ENCODE measurements around the gene COPS6.

The COPS6 gene

GRCh38 chr7:100069991-100070390, 18.8 kb upstream of the COPS6 start:
- TF ChIP-seq CTCF (IDR thresholded peaks at IDR 0.05): no peak

- TF ChIP-seq CTCF (IDR thresholded peaks at IDR 0.05): no peak
Measured at GRCh38 chr7:100071018-100071723, 17.6 kb upstream of the COPS6 start.

GRCh38 chr7:100072462-100072861, 16.3 kb upstream of the COPS6 start:
- no peak for TF ChIP-seq CTCF (IDR thresholded peaks at IDR 0.05)

- TF ChIP-seq CTCF (IDR thresholded peaks at IDR 0.05): no peak
Measured at GRCh38 chr7:100074841-100075240, 13.9 kb upstream of the COPS6 start.

GRCh38 chr7:100075418-100075817, 13.4 kb upstream of the COPS6 start:
- no peak for TF ChIP-seq CTCF (IDR thresholded peaks at IDR 0.05)

- no peak for TF ChIP-seq CTCF (IDR thresholded peaks at IDR 0.05)
Measured at GRCh38 chr7:100077205-100077604, 11.6 kb upstream of the COPS6 start.

- TF ChIP-seq CTCF (IDR thresholded peaks at IDR 0.05): no peak
Measured at GRCh38 chr7:100079024-100079560, 9.7 kb upstream of the COPS6 start.

Measured in LNCAP (cell line).